ENCODE results near the gene IQGAP2.

Gene IQGAP2

GRCh38 chr5:76419597-76420298 lies 16.7 kb downstream of the IQGAP2 start:
- no peak for TF ChIP-seq CTCF (IDR thresholded peaks at IDR 0.05; ENCODE audit: control extremely low read depth, extremely low read depth, low read depth, missing control alignments)
- ChIA-PET CTCF (interaction anchor here (0.9 to 1.2 kb wide), 2 partner anchors 14 to 16 kb away, joined by 4 to 5 read pairs; partner anchors contain the start of gene IQGAP2), POLR2A (no interaction called here)
- DNase-seq (ENCODE audit: extremely low spot score): no peak

GRCh38 chr5:76422227-76422626 lies 19.1 kb downstream of the IQGAP2 start:
- no peak for TF ChIP-seq CTCF (IDR thresholded peaks at IDR 0.05; ENCODE audit: control extremely low read depth, extremely low read depth, low read depth, missing control alignments)
- DNase-seq (ENCODE audit: extremely low spot score): no peak
- CTCF ChIA-PET: interaction anchor here (1.0 to 1.9 kb wide), 6 partner anchors 8 to 352 kb away, joined by 3 to 8 read pairs (median 4); no protein-coding TSS in a partner anchor
- POLR2A ChIA-PET: no interaction called here

GRCh38 chr5:76422742-76423141 lies 19.7 kb downstream of the IQGAP2 start:
- ChIA-PET POLR2A (no interaction called here), CTCF (interaction anchor here (1.4 to 1.9 kb wide), 3 partner anchors 7 to 352 kb away, joined by 3 to 8 read pairs (median 5); no protein-coding TSS in a partner anchor)
- no peak for DNase-seq (ENCODE audit: extremely low spot score)
- TF ChIP-seq CTCF (IDR thresholded peaks at IDR 0.05; ENCODE audit: control extremely low read depth, extremely low read depth, low read depth, missing control alignments): no peak

- ChIA-PET CTCF (interaction anchor here (1.6 kb wide), 1 partner anchor 25 kb away, joined by 4 read pairs; no protein-coding TSS in a partner anchor), POLR2A (no interaction called here)
- TF ChIP-seq CTCF (IDR thresholded peaks at IDR 0.05; ENCODE audit: control extremely low read depth, extremely low read depth, low read depth, missing control alignments): no peak
- DNase-seq (ENCODE audit: extremely low spot score): no peak
Observed at GRCh38 chr5:76425146-76425545, 22.1 kb downstream of the IQGAP2 start.

DNA sequence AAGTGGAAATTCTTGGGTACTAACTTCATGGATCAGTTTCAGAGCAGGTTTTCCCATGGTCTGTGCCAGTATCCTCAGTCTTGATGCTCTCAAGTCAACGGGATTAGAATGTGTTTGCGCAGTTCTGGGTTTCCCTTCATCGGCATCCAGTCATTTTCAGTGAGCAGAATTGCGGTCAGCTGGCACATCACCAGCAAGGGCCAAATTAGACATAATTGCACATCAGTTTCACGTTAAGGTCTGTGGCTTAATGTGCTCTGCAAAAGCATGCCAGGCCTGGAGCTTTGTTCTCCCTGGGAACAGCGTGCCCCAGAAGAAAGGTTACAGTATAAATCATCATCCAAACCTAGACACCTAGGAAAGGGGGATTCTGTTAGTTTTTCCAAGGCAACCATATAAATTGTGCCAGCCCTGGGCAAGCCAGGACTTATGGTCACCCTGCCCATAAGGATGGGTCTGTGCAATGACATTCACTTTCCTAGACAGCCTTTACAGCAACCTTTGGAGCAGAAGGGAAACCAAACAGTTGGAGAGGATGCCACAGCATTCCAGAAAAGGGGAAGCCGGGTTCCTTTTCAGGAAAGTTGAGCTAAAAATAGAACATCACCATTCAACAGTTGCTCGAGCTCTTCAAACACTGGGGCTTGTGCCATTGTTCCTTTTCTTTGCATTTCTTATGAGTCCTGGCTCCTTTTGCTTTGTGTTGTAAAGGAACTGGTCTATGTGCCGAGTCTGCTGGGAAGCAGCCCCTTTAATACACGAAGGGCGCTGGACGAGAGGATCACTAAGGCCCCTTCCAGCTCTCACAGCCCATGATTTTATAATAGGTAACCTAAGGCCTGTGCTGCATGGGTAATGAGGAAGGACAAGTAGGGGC lies 23.1 kb downstream of the IQGAP2 start:
- POLR2A ChIA-PET: no interaction called here
- TF ChIP-seq CTCF (IDR thresholded peaks at IDR 0.05; ENCODE audit: control extremely low read depth, extremely low read depth, low read depth, missing control alignments): no peak
- CTCF ChIA-PET: interaction anchor here (0.8 to 1.6 kb wide), 2 partner anchors 9 to 24 kb away, joined by 3 to 4 read pairs; no protein-coding TSS in a partner anchor
- no peak for DNase-seq (ENCODE audit: extremely low spot score)
